HEK293T (cell line): Measurements from ENCODE around the gene TRH.

Experiments used
- BHLHE40 ChIP-seq: fragments of 450-650 bp; IDR thresholded peaks from 2 replicates; pipeline ENCODE4 v1.6.1; 2016; ENCODE audit warnings: mild to moderate bottlenecking, moderate library complexity, borderline replicate concordance
- ELF4 ChIP-seq: fragments of 450-650 bp; IDR thresholded peaks from 2 replicates; pipeline ENCODE4 v1.6.1; 2017; ENCODE audit warnings: antibody characterized with exemption
- FOXA1 ChIP-seq: fragments of 450-650 bp; IDR thresholded peaks from 2 replicates; pipeline ENCODE4 v1.6.1; 2016; ENCODE audit warnings: mild to moderate bottlenecking
- FOXK2 ChIP-seq: fragments of 450-650 bp; IDR thresholded peaks from 2 replicates; pipeline ENCODE4 v1.6.1; 2016; ENCODE audit warnings: mild to moderate bottlenecking
- L3MBTL2 ChIP-seq: fragments of 450-650 bp; conservative IDR thresholded peaks from 2 replicates; pipeline ENCODE4 v1.6.1; 2016; ENCODE audit warnings: mild to moderate bottlenecking
- LEF1 ChIP-seq: fragments of 450-650 bp; IDR thresholded peaks from 2 replicates; pipeline ENCODE4 v1.6.1; 2017; ENCODE audit warnings: mild to moderate bottlenecking, borderline replicate concordance
- PKNOX1 ChIP-seq: fragments of 450-650 bp; IDR thresholded peaks from 2 replicates; pipeline ENCODE4 v1.6.1; 2016
- SP1 ChIP-seq: fragments of 450-650 bp; IDR thresholded peaks from 2 replicates; pipeline ENCODE4 v1.6.1; 2017

DNA sequence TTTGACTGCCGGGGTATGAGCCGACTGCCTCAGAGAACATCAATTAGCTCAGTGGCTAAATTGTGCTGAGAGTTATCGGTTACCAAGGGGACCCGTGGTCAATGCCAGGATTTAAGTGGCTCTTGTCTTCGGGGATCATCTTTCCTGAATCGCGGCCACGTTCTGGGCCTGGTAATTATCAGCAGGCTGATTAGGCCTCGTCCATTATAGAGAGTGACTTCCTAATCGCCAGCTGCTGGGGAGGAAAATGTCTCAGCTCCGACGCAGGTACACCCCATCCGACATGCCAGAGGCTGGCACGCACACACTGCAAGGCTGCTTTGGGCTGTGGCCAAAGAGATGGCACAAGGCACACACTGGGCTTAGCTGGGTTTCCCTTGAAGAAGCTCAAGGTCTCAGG lies 10.6 kb downstream of the TRH start:
- TF ChIP-seq FOXA1 = no peak
- no peak for TF ChIP-seq LEF1
- no peak for TF ChIP-seq SP1
- TF ChIP-seq ELF4 = no peak
- TF ChIP-seq FOXK2 = no peak
- TF ChIP-seq PKNOX1 = no peak
- no peak for TF ChIP-seq BHLHE40
- TF ChIP-seq L3MBTL2 = no peak
